Spleen (tissue), 7 donors: ENCODE measurements around the gene WWC1.

Experiments used
- CTCF ChIP-seq, 11 experiments: fragments of 200-600 bp in 7 of 11; fragments of 450-650 bp in 4 of 11; sonication (generic) in 4 of 11; IDR thresholded peaks in 8 of 11; conservative IDR thresholded peaks in 3 of 11; 1 replicate in 7 of 11; 2 replicates in 4 of 11; pipeline versions ENCODE4 v1.4.0 to v1.8.0; 2016 to 2021; ENCODE audit warnings: antibody characterized with exemption in 11 of 11, inconsistent platforms in 4 of 11, mild to moderate bottlenecking in 1 of 11
- POLR2A ChIP-seq, 3 donors: fragments of 450-650 bp; IDR thresholded peaks; one replicate each; pipeline ENCODE4 v1.5.1; 2017; ENCODE audit warnings: antibody characterized with exemption in 3 of 3, mild to moderate bottlenecking in 1 of 3
- POLR2AphosphoS5 ChIP-seq, 3 donors: sonication (generic); formaldehyde crosslinking; IDR thresholded peaks; one replicate each; pipeline ENCODE4 v1.5.1; 2017; ENCODE audit warnings: antibody characterized with exemption in 3 of 3
- donor health status: DM: no; HTN: no; CAD: no; lungs with moderate emphysema.
- donor health status: DM: no; HTN: no; CAD: no.
- donor health status: DM: no; HTN: no; CAD: no.

- TF ChIP-seq CTCF (IDR thresholded peaks at IDR 0.05 in 8 of 11, conservative IDR thresholded peaks at IDR 0.05 in 3 of 11) = no peak
- no peak for TF ChIP-seq POLR2A (IDR thresholded peaks at IDR 0.05)
- TF ChIP-seq POLR2AphosphoS5 (IDR thresholded peaks at IDR 0.05) = no peak
Measured at GRCh38 chr5:168269937-168270330, 21.5 kb upstream of the WWC1 start.
